GM13976 (cell line): Measurements from ENCODE around the gene NACAD.

Experiments used
- DNase-seq: peaks from one replicate; pipeline ENCODE4 v3.0.0; 2012; ENCODE audit warnings: low spot score
- CTCF ChIP-seq: IDR thresholded peaks from 2 replicates; pipeline ENCODE4 v1.5.1; 2012; ENCODE audit warnings: borderline replicate concordance, mild to moderate bottlenecking; ENCODE audit not compliant: insufficient read depth; ENCODE audit errors: extremely low read depth, missing control alignments, control extremely low read depth
- in situ Hi-C: fragments of 300-500 bp; cut with MboI; formaldehyde crosslinking; loops from one replicate; pipeline ENCODE4 v1.12.0; 2022; ENCODE audit warnings: low sequenced_read_pairs, mixed read lengths, inconsistent platforms; ENCODE audit not compliant: unreplicated experiment

NACAD gene

GRCh38 chr7:45125193-45125904 lies 36.6 kb upstream of the NACAD start:
- no peak for TF ChIP-seq CTCF
- in situ Hi-C loops, result no loop called here
- no peak for DNase-seq

GRCh38 chr7:45123913-45124710 lies 35.3 kb upstream of the NACAD start:
- no peak for DNase-seq
- in situ Hi-C loops, result no loop called here
- TF ChIP-seq CTCF, result no peak

- in situ Hi-C loops, result no loop called here
- no peak for DNase-seq
- no peak for TF ChIP-seq CTCF
These were observed 34.4 kb upstream of the NACAD start for GRCh38 chr7:45122975-45123860.

DNA sequence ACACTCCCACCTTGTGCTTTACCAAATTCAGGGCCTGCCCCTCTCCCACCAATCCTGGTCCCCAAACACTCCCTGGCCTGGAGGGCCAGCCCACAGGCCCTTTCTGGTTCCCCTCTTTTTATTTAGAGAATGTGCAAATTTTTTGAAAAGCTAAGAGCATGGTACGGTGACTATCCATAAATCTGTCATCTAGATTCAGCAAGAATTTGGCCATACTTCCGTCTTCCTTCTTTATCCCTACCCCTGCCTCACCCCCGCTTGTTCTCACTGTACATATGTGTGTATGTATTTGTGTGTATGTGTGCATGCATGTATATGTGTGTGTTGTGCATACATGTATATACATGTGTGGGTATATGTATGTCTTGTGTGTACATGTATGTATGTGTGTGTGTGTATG lies 30.8 kb upstream of the NACAD start:
- TF ChIP-seq CTCF, result no peak
- DNase-seq, result no peak
- in situ Hi-C loops, result no loop called here

DNA sequence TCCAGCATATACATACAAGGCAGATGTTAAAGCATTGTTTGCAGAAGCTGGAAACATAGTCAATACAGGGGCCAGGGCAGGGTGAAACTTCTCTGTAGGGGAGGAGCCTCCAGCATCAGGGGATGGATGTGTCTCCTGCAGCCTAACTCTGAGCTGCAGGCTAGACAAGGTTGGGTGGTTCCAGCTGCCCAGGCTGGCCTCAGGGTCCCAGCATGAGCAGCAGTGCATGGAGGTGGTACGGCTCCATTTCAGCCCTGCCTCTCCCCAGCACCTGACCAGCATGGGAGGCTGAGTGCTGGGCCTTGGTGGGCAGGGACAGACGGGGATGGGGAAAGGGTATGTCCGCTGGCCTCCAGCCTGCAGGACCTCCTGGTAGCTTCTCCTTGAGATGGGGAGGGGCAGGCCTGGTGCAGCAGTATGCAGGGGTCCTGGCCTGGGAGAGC lies 30.1 kb upstream of the NACAD start:
- TF ChIP-seq CTCF, result no peak
- in situ Hi-C loops, result no loop called here
- DNase-seq, result no peak

- DNase-seq, result no peak
- in situ Hi-C loops, result no loop called here
- no peak for TF ChIP-seq CTCF
These were observed 29.5 kb upstream of the NACAD start for GRCh38 chr7:45118292-45118691.
